B cell (primary cell): ENCODE results near the gene TRANK1. TPM values are rescaled to one million over a fixed set of nuclear protein-coding genes. Genes with fewer than 3 reads are reported as not detected.

Experiments
- ATAC-seq: fragments of 200-7000 bp; cut with Tn5 transposase; one replicate; pipeline ENCODE4 v1.10.0; 2021; ENCODE audit warnings: low read depth, mild to moderate bottlenecking, moderate number of reproducible peaks, moderate library complexity
- CTCF ChIA-PET: fragments of 350-600 bp; sonication (Branson Sonifier 250); formaldehyde crosslinking; loops from one replicate; lab custom pipeline; 2021; ENCODE audit warnings: antibody characterized with exemption, inconsistent platforms; lab: Charles Lee
- POLR2A ChIA-PET: fragments of 350-600 bp; sonication (Branson Sonifier 250); formaldehyde crosslinking; loops from one replicate; lab custom pipeline; 2021; ENCODE audit warnings: antibody characterized with exemption; lab: Charles Lee
- DNase-seq: peaks from one replicate; pipeline ENCODE4 v3.0.0; 2013
- H2AFZ ChIP-seq: 2 replicates; pipeline ENCODE4 v1.6.1; 2012; ENCODE audit warnings: mild to moderate bottlenecking, low read depth, low read length; ENCODE audit not compliant: insufficient read depth, poor library complexity, severe bottlenecking
- H3K27ac ChIP-seq, 2 donors: 1 replicate in 1 of 2; 2 replicates in 1 of 2; pipeline ENCODE4 v1.5.1; 2012 to 2013; ENCODE audit warnings: low read length in 2 of 2, mild to moderate bottlenecking in 2 of 2, moderate library complexity in 1 of 2
- H3K27me3 ChIP-seq, 4 experiments: fragments of 200-600 bp in 1 of 4; sonication (generic) in 1 of 4; replicated peaks in 1 of 4; 1 replicate in 2 of 4; 2 replicates in 2 of 4; pipeline versions ENCODE4 v1.6.1 to v1.7.0; 2013 to 2016; ENCODE audit warnings: low read length in 3 of 4, mild to moderate bottlenecking in 2 of 4, mixed read lengths in 1 of 4, moderate library complexity in 1 of 4; ENCODE audit not compliant: insufficient read depth in 4 of 4, control insufficient read depth in 3 of 4; ENCODE audit errors: control extremely low read depth in 1 of 4
- H3K36me3 ChIP-seq, 2 experiments: replicated peaks in 1 of 2; 1 replicate in 1 of 2; 2 replicates in 1 of 2; pipeline versions ENCODE4 v1.6.1 to v1.7.1; 2013; ENCODE audit warnings: low read length in 1 of 2; ENCODE audit not compliant: insufficient read depth in 2 of 2, control insufficient read depth in 1 of 2; ENCODE audit errors: control extremely low read depth in 1 of 2, extremely low read depth in 1 of 2
- H3K4me1 ChIP-seq, 2 donors: fragments of 200-600 bp in 1 of 2; sonication (generic) in 1 of 2; 1 replicate in 1 of 2; 2 replicates in 1 of 2; pipeline versions ENCODE4 v1.5.1 to v1.6.1; 2013 to 2017; ENCODE audit warnings: low read length in 2 of 2; ENCODE audit not compliant: control insufficient read depth in 2 of 2, insufficient read depth in 2 of 2
- H3K4me2 ChIP-seq: replicated peaks from 2 replicates; pipeline ENCODE3; 2012; ENCODE audit warnings: mild to moderate bottlenecking, low read depth, low read length; ENCODE audit not compliant: poor library complexity, severe bottlenecking
- H3K4me3 ChIP-seq, 5 experiments: fragments of 200-600 bp in 1 of 5; sonication (generic) in 1 of 5; 1 replicate in 3 of 5; 2 replicates in 2 of 5; pipeline versions ENCODE4 v1.5.1 to v1.7.0; 2011 to 2016; ENCODE audit warnings: low read length in 4 of 5, mild to moderate bottlenecking in 4 of 5, low read depth in 2 of 5, control low read depth in 1 of 5, moderate library complexity in 1 of 5; ENCODE audit not compliant: insufficient read depth in 1 of 5; ENCODE audit errors: control extremely low read depth in 1 of 5, extremely low read depth in 1 of 5
- H3K79me2 ChIP-seq: fragments of 200-600 bp; sonication (generic); one replicate; pipeline ENCODE4 v1.6.0; 2016; ENCODE audit warnings: low read length; ENCODE audit not compliant: control insufficient read depth, insufficient read depth
- H3K9ac ChIP-seq: fragments of 200-600 bp; sonication (generic); 2 replicates; pipeline ENCODE4 v1.6.1; 2017; ENCODE audit warnings: mild to moderate bottlenecking, low read length, moderate library complexity
- H3K9me3 ChIP-seq, 3 donors: one replicate each; pipeline versions ENCODE4 v1.6.1 to v1.7.1; 2013; ENCODE audit warnings: low read length in 2 of 3; ENCODE audit not compliant: control insufficient read depth in 2 of 3, insufficient read depth in 1 of 3; ENCODE audit errors: control extremely low read depth in 1 of 3
- H4K20me1 ChIP-seq: 2 replicates; pipeline ENCODE4 v1.6.0; 2012; ENCODE audit warnings: mild to moderate bottlenecking, low read length; ENCODE audit not compliant: insufficient read depth, control insufficient read depth, poor library complexity, severe bottlenecking
- H3K27ac Mint-ChIP-seq: one replicate; pipeline ENCODE4 v1.8.0; 2021; ENCODE audit warnings: mixed read lengths
- H3K27me3 Mint-ChIP-seq: one replicate; pipeline ENCODE4 v1.8.0; 2021; ENCODE audit warnings: mixed read lengths
- H3K4me1 Mint-ChIP-seq: one replicate; pipeline ENCODE4 v1.8.0; 2021; ENCODE audit warnings: mixed read lengths
- H3K4me3 Mint-ChIP-seq: one replicate; pipeline ENCODE4 v1.8.0; 2021; ENCODE audit warnings: mixed read lengths
- H3K9me3 Mint-ChIP-seq: one replicate; pipeline ENCODE4 v1.8.0; 2022; ENCODE audit warnings: mixed read lengths; ENCODE audit not compliant: insufficient read depth
- CTCF ChIP-seq: fragments of 200-600 bp; IDR thresholded peaks from one replicate; pipeline ENCODE4 v1.8.0; 2022; ENCODE audit warnings: antibody characterized with exemption, mild to moderate bottlenecking
- EZH2 ChIP-seq: IDR thresholded peaks from 2 replicates; pipeline ENCODE4 v1.6.1; 2012; ENCODE audit warnings: borderline replicate concordance, low read depth, mild to moderate bottlenecking, moderate library complexity, low read length; ENCODE audit not compliant: insufficient read depth, poor library complexity, severe bottlenecking
- WGBS: methylation state at CpG from one replicate; pipeline ENCODE4 v1.1.5; 2013; ENCODE audit warnings: missing lambda C conversion rate; ENCODE audit not compliant: insufficient coverage; 5-methylcytosine and 5-hydroxymethylcytosine counted together
- intact Hi-C: fragments of 100-400 bp; cut with micrococcal nuclease; formaldehyde crosslinking; loops from one replicate; pipeline ENCODE4 v1.10.0; 2022
- polyA plus RNA-seq: library from polyadenylated mRNA; depleted of rRNA; stranded (reverse); fragments of >200 nt; gene quantifications from 2 replicates; pipeline ENCODE4 v1.2.3, GENCODE V29; 2012
- total RNA-seq, 2 donors: library from RNA; stranded (reverse); fragments of 120-200 nt in 1 of 2; gene quantifications; 1 replicate in 1 of 2; 2 replicates in 1 of 2; pipeline versions ENCODE4 v1.2.3 to v1.2.4, GENCODE V29; 2013 to 2022

The TRANK1 gene
- total and polyA plus RNA-seq, 2 donors (not counting 1 experiment from before 2014, with no cell fraction given) = 20.8 to 147 TPM

- no peak overlapping the region for H3K27ac ChIP-seq
- H3K4me3 ChIP-seq = no peak overlapping the region
- WGBS = no CpG with 5 or more reads among the region's 2 CpGs
- H3K9me3 Mint-ChIP-seq = no peaks in the 10 kb centered on the region
- TF ChIP-seq CTCF = no peak
- TF ChIP-seq EZH2 = no peak
- H3K79me2 ChIP-seq = peaks cover 37% of the 10 kb centered on the region
- H4K20me1 ChIP-seq = no peaks in the 10 kb centered on the region
- H3K27ac Mint-ChIP-seq = no peak overlapping the region
- CTCF ChIA-PET = interaction anchor here (0.9 to 2.2 kb wide), 2 partner anchors 14 to 18 kb away, joined by 3 to 6 read pairs; no protein-coding TSS in a partner anchor
- H3K4me1 ChIP-seq = peaks cover 6 to 14% of the 10 kb centered on the region in 2 donors
- no peak overlapping the region for H3K4me3 Mint-ChIP-seq
- H3K4me1 Mint-ChIP-seq = peaks cover 16% of the 10 kb centered on the region
- H2AFZ ChIP-seq = no peak overlapping the region
- ATAC-seq (no peak), DNase-seq (no peak)
- no peaks in the 10 kb centered on the region for H3K27me3 Mint-ChIP-seq
- no peaks in the 10 kb centered on the region for H3K27me3 ChIP-seq
- peaks cover 0 to 5% (median 0%) of the 10 kb centered on the region in 3 donors for H3K9me3 ChIP-seq
- no peaks in the 10 kb centered on the region for H3K36me3 ChIP-seq
- H3K9ac ChIP-seq = no peak overlapping the region
- intact Hi-C loops = no loop called here
- no peak overlapping the region for H3K4me2 ChIP-seq
- POLR2A ChIA-PET = no interaction called here
Measured at GRCh38 chr3:36941162-36941561, 3.7 kb downstream of the TRANK1 start.

- DNase-seq = no peak
- intact Hi-C loops = no loop called here
- no peak overlapping the region for H3K9ac ChIP-seq
- CTCF ChIA-PET = no interaction called here
- POLR2A ChIA-PET = no interaction called here
- peaks cover 29% of the 10 kb centered on the region for H3K79me2 ChIP-seq
- no peak overlapping the region for H3K27ac ChIP-seq
- H3K4me1 ChIP-seq = no peaks in the 10 kb centered on the region
- no peak overlapping the region for H3K4me2 ChIP-seq
- WGBS = 100% methylated on average over 1 of the region's 1 CpG
- no peaks in the 10 kb centered on the region for H4K20me1 ChIP-seq
- TF ChIP-seq EZH2 = no peak
- no peak for TF ChIP-seq CTCF
- Mint-ChIP-seq H3K9me3 (no peaks in the 10 kb centered on the region), H3K4me3 (no peak overlapping the region), H3K4me1 (peaks cover 1% of the 10 kb centered on the region), H3K27me3 (no peaks in the 10 kb centered on the region), H3K27ac (no peak overlapping the region)
- no peaks in the 10 kb centered on the region for H3K27me3 ChIP-seq
- no peaks in the 10 kb centered on the region for H3K9me3 ChIP-seq
- H3K36me3 ChIP-seq = no peaks in the 10 kb centered on the region
- no peak overlapping the region for H2AFZ ChIP-seq
- H3K4me3 ChIP-seq = no peak overlapping the region
- ATAC-seq = no peak
Measured at GRCh38 chr3:36937492-36937891, 7.4 kb downstream of the TRANK1 start.
